H4 (cell line): ENCODE data around the gene UBE2D4. TPM values are rescaled to one million over a fixed set of nuclear protein-coding genes. Genes with fewer than 3 reads are reported as not detected.

Experiments used
- DNase-seq: peaks from one replicate; pipeline ENCODE4 v3.0.0-alpha.2; 2015; ENCODE audit warnings: low spot score
- total RNA-seq: library from RNA; depleted of rRNA; stranded (reverse); fragments of >200 nt; shearing (Covaris generic); gene quantifications from 2 replicates; pipeline ENCODE4 v1.2.3, GENCODE V29; 2014

UBE2D4 gene
- total RNA-seq, 1 experiment from 2014 or later, result 35.7 TPM

- DNase-seq, result no peak
Observed at GRCh38 chr7:43906331-43907010, 19.8 kb upstream of the UBE2D4 start, which contains the start of gene URGCP. Gene URGCP (minus strand): TSS chr7:43906596. CDS start chr7:43906575, 21 bp downstream.

GRCh38 chr7:43914795-43915194 is 11.4 kb upstream of the UBE2D4 start:
- DNase-seq, result no peak

- DNase-seq, result no peak
Observed at GRCh38 chr7:43915907-43916306, 10.3 kb upstream of the UBE2D4 start.

- no peak for DNase-seq
Observed at GRCh38 chr7:43921423-43921822, 4.8 kb upstream of the UBE2D4 start.

GRCh38 chr7:43922726-43923125 is 3.5 kb upstream of the UBE2D4 start:
- DNase-seq, result no peak

GRCh38 chr7:43926798-43927123 is 525 bp downstream of the UBE2D4 start:
- DNase-seq, result no peak

- no peak for DNase-seq
Observed at GRCh38 chr7:43927810-43928209, 1.6 kb downstream of the UBE2D4 start.

GRCh38 chr7:43929529-43930457 is 3.6 kb downstream of the UBE2D4 start:
- DNase-seq, result no peak

- DNase-seq, result no peak
Observed at GRCh38 chr7:43931346-43931745, 5.1 kb downstream of the UBE2D4 start.

GRCh38 chr7:43933902-43934560 is 7.8 kb downstream of the UBE2D4 start:
- DNase-seq, result no peak

- DNase-seq, result no peak
Observed at GRCh38 chr7:43937444-43937843, 11.2 kb downstream of the UBE2D4 start.

GRCh38 chr7:43938892-43939482 is 12.8 kb downstream of the UBE2D4 start:
- no peak for DNase-seq

GRCh38 chr7:43942250-43942649 is 16.0 kb downstream of the UBE2D4 start:
- no peak for DNase-seq

- DNase-seq, result no peak
Observed at GRCh38 chr7:43942997-43943396, 16.8 kb downstream of the UBE2D4 start.

- DNase-seq, result no peak
Observed at GRCh38 chr7:43943417-43944187, 17.4 kb downstream of the UBE2D4 start.

- no peak for DNase-seq
Observed at GRCh38 chr7:43944286-43944685, 18.1 kb downstream of the UBE2D4 start.

GRCh38 chr7:43952028-43952427 is 25.8 kb downstream of the UBE2D4 start:
- no peak for DNase-seq

- DNase-seq, result no peak
Observed at GRCh38 chr7:43953071-43953470, 26.8 kb downstream of the UBE2D4 start.

- peak; percentile 80 for DNase-seq
Observed at GRCh38 chr7:43954524-43955228, 28.4 kb downstream of the UBE2D4 start.

GRCh38 chr7:43956027-43956426 is 29.8 kb downstream of the UBE2D4 start:
- DNase-seq, result no peak

- DNase-seq, result no peak
Observed at GRCh38 chr7:43960933-43961332, 34.7 kb downstream of the UBE2D4 start.
